Fibroblast of the conjunctiva (primary cell): ENCODE measurements around the gene KCNH8.
"Not testable (repeated sequence)": the region's sequence is repeated elsewhere in the genome, so short reads cannot be mapped to it uniquely, and the experiment has no call there.

Source experiments
- DNase-seq: peaks from one replicate; pipeline ENCODE4 v3.0.0-alpha.2; 2010; ENCODE audit warnings: low read depth

KCNH8 gene

DNA sequence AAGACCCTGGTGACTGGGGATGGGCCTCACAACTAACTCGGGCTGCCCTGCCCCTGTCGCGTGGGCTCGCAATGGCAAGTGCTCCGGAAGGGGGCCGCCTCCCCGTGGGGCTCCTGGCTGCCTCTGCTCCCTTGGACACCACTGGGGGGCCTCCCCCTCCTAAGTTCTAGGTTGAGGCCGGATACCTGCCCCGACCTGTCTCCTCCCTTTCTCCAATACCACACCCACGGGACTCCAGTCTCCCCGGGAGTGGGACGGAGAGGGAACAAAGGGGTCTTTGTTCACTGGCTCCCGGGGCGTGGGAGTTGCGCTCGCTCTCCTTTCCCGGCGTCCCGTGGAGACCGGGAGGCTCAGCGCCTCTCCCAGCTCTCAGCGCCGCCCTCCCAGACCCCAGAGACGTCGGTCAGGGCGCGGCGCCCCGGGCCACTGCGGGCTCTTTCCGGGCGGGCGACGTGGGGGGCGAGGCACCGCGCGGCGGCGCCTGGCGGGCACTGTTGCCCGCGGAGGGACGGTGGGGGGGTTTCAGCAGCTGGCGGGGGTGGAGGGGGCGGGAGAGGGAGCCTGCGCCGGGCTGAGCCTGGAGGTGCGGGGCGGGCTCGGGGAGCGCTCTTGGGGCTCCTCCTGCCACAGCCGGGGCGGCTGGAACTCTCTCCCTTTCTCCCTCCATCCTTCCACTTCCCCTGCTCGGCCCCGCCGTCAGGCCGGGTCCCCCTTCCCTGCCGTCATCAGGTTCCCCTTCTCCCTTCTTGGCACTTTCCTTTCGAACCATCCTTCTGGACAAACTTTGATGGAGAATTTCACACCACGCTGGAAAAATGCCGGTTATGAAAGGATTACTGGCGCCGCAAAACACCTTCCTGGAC, at the start of gene KCNH8:
TSS of gene KCNH8 (plus strand) at position 606 of the 863 bp plus-strand sequence. CDS start at position 816, 210 bp downstream.
- DNase-seq, result no peak

DNA sequence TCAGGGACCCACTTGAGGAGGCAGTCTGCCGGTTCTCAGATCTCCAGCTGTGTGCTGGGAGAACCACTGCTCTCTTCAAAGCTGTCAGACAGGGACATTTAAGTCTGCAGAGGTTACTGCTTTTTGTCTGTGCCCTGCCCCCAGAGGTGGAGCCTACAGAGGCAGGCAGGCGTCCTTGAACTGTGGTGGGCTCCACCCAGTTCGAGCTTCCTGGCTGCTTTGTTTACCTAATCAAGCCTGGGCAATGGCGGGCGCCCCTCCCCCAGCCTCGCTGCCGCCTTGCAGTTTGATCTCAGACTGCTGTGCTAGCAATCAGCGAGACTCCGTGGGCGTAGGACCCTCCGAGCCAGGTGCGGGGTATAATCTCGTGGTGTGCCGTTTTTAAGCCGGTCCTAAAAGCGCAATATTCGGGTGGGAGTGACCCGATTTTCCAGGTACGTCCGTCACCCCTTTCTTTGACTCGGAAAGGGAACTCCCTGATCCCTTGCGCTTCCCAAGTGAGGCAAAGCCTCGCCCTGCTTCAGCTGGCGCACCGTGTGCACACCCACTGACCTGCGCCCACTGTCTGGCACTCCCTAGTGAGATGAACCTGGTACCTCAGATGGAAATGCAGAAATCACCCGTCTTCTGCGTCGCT, 45.5 kb upstream of the KCNH8 start:
- DNase-seq, result not testable (repeated sequence)

DNA sequence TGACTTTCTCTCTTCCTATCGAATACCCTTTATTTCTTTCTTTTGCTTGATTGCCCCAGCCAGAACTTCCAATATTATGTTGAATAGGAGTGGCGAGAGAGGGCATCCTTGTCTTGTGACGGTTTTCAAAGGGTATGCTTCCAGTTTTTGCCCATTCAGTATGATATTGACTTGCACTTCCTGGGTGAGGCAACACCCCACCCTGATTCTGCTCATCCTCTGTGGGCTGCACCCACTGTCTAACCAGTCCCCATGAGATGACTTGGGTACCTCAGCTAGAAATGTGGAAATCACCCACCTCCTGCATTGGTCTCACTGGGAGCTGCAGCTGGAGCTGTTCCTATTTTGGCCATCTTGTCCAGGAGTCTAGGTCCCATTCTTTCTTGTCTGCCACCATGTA, 44.8 kb upstream of the KCNH8 start:
- DNase-seq, result no peak

DNA sequence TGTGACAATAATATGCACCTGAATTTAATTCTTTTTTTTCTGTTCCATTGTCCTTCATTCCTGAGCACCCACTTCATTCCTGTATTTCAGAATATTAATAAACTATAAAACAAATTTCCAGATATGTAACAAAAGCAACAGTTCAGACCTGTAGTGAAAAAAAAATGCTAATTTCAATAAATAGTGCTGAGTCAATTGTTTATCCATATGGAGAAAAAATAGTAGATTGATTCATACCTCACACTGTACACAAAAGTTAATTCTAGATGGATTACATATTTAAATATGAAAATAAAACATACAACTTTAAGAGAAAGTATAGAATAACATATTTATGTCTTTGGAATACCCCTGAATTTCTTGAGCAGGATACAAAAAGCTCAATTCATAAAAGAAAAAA, 43.9 kb upstream of the KCNH8 start:
- DNase-seq, result no peak

DNA sequence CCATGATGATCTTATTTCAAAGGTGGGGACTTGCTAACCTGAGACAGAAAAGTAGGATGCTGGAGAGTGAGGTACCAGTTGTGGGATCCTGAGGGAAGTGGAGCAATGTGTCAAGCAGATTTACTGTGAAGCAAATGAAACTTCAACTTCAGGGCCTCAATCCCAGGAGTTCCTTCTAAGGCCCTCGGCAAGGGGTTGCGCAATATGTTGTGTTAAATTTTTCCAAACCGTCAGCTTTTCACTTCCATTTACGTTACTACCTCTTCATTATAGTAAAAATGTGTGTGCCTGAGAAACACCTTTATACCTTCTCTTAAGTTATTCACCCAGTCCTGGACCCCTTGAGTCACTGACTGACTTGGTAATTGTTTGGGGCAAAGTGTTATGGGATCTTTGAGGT, 42.5 kb upstream of the KCNH8 start:
- DNase-seq, result no peak

DNA sequence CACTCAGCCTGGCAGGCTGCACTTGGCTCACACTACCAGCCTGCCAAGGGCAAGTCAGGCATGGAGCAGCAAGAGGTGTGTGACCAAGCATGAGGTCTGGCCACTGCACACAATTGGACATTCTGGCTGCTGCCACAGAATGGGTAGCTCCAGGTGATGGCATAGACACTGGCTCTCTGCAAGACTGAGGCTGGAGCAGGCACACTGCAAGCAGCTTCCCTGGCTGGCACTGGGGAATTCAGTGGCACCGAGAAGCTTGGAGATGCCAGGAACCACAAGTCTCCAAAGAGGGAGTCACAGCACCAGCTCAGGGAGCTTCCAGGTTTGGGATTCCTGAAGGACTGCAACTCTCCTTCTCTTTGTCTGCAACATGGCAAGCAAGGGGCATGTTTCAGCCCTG, 42.0 kb upstream of the KCNH8 start:
- no peak for DNase-seq

DNA sequence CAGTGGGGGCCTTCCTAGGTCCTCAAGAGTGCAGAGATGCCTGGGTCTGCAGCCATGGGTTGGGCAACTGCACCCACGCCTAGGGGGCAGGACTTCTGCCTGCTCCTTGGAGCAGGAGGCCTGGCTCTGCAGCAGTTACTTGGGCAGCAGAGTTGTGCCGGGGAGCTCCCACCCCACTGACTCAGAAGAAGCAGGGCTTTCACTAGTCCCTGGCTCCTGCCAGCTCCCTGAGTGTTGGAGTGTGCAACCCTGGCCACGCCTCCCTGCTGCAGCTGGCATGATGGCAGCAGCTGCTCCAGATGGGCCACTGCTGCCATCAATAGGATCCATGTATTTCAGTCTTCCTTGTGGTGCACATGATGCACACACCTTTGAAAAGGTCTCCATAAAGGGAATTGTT, 40.6 kb upstream of the KCNH8 start:
- no peak for DNase-seq

DNA sequence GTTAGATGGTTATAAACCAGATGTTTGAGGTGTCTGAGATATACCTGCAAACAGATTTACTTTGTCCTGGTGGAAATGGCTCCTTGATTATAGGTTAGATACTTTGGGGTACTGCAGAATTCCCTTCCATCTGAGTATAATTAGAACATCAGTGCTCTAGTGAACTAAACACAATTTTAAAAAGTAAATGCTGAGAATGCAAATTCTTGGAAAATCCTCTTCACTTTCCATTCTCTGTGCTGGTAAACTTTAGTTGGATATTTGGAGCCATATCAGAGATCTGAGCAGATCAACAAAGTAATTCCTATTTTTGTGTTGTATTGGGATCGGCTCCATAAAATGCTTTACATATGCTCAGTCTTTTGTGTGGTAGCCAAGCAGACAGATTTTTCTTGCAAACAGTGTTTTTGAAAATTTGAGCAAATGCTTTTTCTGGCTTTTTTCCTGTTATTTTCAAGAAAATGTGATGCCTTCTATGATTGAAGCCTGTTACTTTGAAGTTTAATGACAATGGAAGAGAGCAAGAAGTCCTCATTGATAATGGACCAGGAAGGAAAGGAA, 37.9 kb upstream of the KCNH8 start:
- DNase-seq, result no peak

DNA sequence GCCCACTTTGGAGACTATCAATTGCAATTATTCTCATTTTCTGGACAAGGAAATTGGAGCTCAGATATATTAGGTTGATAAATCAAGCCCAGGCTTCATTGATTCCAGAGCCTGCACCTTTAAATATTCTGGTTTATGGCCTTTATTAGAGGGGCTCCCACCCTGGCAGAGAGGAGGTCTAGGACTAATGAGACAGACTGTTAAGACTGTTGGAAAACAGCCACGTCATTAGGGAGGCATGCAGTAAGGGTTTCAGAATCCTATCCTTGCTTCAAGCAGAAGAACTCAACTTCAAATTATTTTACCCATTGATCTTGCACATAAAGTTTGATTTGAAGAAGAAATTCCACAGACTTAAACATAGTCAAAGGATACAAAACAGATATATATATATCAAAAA, 33.8 kb upstream of the KCNH8 start:
- DNase-seq, result no peak

DNA sequence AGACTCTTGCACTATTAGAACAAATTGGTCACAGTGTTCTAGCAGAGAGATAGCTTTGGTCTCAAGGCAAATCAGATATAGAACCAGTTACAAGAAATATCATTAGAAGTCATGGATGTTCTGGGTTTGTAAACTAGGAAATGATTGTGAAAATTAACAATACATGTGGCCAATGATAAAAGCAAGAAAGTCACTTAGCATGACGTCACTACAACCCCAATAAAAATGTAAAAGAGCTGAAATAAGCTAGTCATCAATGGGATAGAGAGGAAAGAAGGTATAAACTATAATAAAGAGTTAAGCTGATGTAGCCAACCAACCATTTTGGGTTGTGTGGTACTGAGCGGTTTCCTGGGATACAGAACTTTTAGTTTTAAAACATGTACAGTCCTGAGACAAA, 32.1 kb upstream of the KCNH8 start:
- no peak for DNase-seq

DNA sequence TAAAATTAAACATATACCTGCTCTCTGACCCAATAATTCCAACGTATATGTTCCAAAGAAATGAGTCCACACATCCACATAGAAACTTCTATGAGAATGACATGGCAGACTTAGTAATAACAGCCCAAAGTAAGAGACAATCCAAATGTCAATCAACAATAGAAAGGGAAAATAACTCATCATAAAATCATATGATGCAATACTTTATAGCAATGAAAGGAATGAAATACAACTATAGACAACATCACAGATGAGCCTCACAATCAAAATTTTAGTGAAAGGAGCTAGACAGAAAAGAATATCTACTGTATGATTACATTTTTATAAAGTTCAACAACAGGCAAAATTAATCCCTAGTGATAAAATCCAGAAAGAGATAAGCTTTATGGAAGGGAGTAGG, 23.6 kb upstream of the KCNH8 start:
- DNase-seq, result no peak

DNA sequence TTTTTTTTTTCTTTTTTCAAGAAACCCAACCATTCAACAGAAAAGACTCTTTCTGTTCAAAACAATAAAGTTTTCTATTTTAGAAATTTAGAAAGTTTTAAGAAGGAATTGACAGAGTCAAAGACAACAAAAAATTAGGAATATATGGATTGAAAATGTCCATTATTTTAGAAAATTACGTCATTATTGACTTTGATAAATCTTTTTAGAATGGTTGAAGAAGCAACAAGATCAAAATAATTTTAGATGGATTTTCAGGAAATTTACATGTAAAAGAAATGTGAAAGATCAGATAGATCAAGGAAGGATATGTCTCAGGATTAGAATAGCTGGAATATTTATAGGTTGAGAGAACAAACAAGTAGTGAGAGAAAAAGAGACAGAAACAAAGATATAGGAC, 8.4 kb upstream of the KCNH8 start:
- no peak for DNase-seq

DNA sequence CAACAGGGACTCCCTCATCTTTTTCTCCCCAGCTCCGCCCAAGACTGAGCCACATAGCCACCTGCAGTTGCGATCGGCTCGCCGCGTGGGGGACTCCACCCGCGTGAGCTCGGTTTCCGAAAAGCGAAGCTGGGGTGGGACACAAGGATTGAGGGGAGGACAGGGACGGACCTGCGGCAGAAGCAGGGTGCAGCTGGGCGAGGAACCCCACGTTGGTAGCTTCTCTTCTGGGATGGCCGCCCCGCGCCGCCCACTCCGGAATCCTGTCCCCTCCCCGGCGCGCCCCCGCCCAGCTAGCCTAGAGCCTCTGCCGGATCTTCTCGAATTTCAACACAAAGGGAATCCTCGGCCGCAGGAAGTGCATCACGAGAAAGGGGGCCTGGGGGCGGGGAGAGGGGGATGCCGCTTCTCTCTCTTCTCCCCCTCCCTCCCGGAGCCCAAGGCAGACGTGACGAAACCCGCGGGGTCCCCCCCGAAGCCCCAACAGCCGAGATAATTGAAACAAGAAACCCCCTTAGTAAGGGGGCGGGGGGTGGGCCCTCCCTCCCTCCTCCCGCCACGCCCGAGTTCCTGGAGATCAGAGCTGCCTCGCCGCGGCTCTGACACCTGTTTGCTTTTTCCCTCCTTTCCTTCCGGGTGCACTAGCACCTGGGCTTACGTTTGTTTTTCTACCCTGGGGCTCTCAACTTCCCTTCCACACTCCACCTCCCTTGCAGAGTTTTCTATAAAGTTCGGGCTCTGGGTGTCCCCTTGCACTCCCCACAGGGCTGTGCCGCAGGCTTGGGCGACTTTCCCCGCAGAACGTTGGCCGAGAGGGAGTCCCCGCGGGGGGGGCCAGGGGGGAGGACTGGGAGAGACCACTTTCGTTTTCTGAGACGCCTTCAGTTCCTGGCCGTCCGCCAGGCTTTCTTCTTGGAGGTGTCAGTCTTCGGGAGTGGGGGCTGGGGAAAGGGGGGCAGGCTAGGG, 1.3 kb upstream of the KCNH8 start:
- no peak for DNase-seq

DNA sequence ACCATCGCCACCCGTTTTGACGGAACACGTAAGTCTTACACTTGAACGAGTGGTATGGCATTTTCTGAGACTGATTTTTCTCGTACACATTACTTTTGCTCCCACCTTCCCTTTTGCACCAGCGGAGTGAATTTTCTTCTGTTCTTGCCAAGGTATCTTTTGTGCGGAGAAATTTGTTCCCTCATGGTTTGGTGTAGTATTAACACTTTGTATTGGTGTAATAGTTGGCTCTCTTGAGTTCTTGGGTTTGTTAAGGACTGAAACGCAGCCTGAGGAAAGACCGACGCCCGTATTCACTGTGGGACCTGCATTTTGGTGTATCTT, 420 bp downstream of the KCNH8 start:
- DNase-seq, result no peak

DNA sequence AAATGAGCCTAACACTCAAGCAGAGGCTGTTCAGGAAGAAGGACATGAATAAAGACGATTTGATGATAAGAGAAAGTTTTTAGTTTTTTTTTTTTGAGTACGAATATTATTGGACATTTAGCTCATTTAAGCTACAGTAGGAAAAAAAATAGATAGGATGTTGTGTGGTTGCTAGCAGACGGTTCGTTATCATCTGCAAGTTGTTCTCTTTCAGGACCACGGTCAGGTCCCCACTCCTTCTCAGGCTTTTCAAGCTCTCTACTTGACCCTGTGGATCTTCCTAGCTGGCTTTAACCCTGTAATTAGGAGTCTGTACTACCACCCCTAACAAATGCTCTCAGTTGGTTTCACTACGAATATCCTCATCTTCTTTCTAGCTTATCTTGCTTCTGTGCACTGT, 1.1 kb downstream of the KCNH8 start:
- no peak for DNase-seq

DNA sequence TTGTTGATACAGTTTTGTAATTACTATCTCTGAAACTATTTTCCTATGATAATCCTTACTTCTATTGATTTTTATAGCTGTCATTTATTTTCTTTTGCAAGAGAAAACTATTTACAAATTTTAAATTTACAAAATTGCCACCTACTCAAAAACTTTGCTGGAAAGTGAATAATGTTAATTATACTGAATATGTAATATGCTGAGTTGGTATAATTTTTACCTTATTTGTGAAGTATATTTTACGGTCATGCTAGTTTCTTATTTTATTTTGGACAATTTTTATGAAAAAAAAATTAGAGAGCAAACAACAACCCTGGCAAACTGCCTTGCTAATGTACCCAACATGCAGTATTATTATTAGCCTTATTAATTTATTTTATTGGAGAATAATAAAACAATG, 2.9 kb downstream of the KCNH8 start:
- no peak for DNase-seq

DNA sequence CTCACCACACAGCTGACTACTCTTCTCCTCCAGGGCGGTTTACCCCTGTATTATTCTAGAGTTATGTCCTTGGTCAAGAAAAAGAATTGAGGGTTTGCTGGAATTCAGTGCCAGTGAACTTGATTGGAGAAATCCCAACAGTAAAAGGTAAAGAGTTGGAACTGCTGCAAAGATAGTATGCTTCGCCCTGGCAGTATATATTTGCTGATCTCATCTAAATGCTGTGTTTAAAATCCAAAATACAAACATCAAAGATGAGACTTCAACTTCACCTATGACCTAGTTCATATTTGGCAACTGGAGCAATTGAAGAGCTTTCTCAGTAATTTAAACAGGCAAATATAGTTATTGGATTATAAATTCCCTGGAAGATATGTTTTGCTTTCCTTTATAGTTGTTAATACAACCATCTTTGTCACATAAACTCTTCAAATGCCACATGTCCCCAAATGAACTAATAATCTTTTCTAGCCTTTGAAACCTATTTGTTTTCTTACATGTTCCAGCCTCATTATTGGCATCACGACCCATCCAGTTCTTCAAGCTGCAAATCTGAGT, 6.5 kb downstream of the KCNH8 start:
- no peak for DNase-seq

DNA sequence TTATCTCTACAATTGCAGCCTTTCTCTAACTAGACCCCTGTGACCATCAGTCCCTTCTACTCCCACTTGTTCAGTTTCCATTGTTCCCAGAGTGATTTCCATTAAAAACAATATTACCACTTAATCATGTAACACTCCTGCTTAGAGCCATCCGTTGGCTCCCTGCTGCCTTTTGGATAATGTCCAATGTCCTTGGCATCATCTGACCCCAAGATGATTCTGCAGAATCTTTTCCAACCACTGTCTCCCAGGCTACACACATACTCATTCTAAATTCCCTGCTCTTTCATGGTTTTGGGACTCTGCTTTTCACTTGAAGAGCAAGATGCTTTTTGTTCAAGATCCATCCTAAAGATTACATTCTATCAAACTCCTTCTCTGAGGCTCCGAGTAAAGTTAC, 7.1 kb downstream of the KCNH8 start:
- DNase-seq, result no peak

DNA sequence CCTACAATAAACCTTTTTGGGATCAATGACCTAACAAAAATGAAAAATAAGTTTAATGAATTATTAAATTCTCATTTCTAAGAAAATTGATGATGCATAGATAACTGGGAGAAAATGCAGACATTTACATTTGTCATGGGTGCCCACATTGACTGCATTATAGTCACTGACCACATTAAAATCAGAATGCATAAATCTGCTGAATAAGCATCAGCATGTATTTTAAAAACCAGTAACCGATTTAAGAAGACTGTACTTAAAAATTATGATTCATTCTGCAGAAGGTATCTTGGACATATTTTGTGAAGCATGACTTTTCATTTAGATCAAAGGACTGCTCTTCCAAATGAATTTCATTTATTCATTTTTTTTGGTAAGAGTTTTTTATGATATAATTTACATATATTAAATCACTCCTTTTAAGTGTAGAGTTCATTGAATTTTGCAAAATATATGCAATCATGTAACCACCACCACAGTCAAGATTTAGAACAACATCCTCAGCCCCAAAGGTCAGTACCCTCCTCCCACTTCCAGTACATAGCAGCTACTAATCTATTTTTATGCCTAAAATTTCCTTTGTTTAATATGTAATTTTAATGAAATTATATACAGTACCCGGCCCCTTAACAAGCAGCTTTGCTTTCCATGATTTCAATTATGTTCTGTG, 11.8 kb downstream of the KCNH8 start:
- no peak for DNase-seq

DNA sequence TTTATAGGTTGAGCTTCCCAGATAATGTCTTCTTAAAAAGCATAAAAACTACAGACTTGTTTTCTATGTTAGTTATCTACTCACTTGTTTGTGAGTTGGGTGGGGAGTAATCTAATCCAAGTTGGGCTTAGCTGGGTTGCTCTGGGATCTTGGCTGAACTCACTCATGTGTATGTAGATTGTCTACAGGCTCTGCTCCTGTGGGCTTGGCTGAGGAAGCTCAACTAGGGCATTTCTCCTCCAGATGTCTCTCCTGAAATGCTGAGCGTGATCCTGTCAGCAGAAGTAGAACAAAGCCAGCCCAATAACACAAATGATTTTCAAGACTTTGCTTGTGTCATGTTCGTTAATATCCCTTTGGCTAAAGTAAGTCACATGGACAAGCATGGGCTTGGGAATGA, 17.3 kb downstream of the KCNH8 start:
- no peak for DNase-seq

DNA sequence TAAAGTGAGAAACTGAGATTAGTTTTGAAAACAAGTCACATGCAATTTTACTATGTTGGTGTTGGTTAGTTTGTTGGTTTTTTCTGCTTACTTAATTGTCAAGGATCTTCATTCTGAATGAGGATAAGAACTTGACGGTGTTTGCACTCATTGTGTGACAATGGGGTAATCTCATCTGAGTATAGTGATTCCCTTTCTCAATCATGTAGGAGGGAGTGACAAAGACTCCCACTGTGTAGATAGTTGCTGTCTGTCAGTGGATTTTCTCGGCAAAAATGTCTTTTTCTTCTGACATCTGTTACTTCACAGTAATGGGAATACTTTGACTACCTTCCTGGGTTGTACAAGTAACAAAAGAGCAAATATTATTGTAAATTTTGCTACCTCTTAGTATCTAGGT, 23.5 kb downstream of the KCNH8 start:
- no peak for DNase-seq

DNA sequence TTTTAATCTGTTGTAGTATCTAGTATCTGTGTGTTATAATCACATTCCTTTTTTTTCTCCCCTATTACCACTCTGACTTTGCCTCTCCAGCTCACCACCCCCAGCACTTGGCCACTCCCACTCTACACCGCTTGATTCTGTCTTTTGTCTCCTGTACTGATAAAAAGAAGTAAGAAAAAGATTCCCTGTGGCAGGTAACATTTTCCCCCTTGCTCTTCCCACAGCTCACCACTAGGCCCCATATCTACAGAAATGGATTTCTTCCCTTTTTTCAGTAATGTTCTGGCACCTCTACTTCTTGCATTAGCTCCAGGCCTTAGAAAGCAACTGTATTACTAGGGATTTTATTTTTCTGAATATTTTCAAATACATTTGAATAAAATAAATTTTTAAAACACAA, 25.6 kb downstream of the KCNH8 start:
- no peak for DNase-seq
